Stimulated activated CD4-positive, alpha-beta T cell treated with anti-CD3 and anti-CD28 coated beads, Interleukin-12 subunit alpha, Interleukin-12 subunit beta, amount 100 ng/mL, for 4 hours (primary cell): ENCODE measurements around the gene MSL3.

Experiments
- DNase-seq: peaks from one replicate; pipeline ENCODE4 v3.0.0-alpha.2; 2020

Gene MSL3, protein sequence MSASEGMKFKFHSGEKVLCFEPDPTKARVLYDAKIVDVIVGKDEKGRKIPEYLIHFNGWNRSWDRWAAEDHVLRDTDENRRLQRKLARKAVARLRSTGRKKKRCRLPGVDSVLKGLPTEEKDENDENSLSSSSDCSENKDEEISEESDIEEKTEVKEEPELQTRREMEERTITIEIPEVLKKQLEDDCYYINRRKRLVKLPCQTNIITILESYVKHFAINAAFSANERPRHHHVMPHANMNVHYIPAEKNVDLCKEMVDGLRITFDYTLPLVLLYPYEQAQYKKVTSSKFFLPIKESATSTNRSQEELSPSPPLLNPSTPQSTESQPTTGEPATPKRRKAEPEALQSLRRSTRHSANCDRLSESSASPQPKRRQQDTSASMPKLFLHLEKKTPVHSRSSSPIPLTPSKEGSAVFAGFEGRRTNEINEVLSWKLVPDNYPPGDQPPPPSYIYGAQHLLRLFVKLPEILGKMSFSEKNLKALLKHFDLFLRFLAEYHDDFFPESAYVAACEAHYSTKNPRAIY

DNA sequence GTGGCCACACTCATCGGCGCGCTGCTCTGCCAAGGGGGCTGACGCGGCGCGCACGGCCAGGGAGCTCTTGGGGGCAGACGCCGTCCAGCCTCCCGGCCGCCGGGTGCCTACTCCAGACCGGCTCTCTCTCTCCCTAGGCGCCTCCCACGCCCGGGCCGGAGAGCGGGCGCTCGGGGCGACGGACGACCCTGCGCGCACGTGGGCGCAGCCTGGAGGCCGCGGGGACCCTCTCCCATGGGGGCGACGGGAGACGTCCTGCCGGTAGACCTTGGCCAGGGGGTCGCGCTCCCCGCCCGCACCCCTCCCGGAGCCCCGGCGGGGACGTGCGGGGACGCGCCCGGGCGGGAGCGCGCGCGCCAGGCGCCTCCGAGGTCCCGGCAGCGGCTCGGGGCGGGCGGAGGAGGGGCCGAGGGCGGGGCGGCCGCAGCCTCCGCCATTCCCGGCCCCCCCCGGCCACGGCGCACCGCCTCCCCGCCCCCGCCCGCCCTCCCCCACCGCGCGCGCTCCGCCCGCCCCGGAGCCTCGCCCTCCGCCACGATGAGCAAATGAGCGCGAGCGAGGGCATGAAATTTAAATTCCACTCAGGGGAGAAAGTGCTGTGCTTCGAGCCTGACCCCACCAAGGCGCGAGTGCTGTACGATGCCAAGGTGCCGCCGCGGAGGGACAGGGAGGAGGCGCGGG lies at the start of gene MSL3:
TSS of gene MSL3 (plus strand) at position 519 of the 681 bp plus-strand sequence. CDS start at position 546, 27 bp downstream.
- DNase-seq, result peak; percentile 59

DNA sequence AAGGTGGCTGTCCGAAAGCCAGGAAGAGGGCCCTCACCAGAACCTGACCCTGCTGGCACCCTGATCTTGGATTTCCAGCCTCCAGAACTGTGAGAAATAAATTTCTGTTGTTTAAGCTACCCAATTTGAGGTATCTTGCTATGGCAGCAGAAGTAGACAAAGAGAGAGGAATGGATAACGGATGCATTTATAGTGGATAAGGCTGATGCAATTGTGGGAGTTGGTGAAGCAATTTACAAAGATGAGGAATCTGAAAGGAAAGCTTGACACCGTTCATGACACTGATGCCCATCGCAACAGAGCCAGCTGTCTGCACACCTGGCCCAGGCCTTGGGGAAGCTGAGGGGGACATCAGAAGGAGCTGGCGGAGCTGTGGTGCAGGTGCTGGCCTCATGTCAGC lies 35.7 kb upstream of the MSL3 start:
- DNase-seq, result no peak

- DNase-seq, result no peak
These were observed 33.7 kb upstream of the MSL3 start for GRCh38 chrX:11724122-11725017.

DNA sequence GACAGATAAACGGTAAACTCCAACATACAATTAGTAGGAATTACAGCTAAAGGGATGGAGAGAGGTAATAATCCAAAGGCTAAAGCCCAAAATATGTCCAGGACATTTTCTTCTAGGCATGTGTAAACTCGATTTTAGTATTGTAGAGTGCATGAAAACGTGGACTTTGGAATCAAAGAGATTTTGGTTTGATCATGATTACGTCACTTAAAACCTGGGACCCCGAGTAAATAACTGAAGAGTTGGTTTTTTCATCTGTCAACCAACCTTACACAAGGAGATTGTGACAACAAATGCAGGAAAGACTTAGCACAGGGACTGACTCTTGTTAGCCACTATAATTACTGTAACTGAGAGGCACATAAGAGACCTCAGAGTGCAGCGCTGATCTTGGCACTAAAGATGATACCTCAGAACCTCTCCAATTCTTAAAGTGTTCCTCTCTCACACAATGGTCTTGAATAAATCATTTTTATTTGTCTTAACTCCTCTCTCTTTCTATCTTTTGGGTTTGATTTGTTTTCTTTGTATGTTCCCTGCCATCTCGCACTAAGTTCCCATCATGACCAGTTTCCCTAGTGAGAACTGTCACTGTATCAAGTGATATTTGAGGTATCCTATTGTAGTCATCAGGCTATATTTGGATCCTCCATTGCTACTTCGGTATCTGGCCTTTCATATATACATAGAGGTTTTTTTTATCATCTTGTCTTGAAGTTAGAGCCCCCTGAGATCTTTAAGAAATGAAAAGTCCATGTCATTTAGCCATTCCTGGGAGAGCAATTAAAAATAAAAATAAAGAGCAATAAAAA lies 32.2 kb upstream of the MSL3 start:
- DNase-seq, result no peak

DNA sequence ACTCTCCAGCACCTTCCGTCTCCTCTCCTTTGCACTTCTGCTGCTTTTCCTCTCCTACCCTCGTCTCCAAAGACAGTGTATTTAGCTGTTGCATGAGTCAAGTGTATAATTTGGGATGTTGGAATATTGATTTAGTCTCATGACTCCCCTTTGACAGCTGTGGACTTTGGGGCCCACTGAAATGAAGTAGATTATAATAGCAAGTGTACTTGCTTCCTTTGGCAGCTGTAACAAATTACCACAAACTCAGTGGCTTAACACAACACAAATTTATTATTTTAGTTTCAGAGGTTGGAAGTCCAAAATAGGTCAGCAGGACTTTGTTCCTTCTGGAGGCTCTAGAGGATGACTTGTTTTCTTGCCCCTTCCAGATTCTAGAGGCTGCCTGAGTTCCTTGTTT lies 29.5 kb upstream of the MSL3 start:
- DNase-seq, result no peak

DNA sequence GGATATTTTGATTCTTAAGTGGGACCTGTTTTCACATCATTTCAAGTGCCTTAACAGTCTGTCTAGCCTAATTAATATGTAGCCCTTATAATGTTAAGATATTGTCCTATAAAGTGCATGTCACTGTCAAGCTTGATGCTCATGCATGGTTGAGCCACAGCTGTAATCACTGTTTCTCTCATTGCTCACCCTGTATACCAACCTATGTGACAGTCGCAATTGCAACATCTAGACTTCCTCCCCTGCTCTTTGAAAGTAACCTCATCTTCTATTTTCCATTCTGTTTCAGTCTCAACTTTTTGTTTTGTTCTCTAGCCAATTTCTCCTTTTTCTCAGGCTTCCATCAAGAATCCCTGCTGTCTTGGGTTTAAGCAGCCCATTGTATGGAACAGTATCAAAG lies 24.4 kb upstream of the MSL3 start:
- no peak for DNase-seq

- DNase-seq, result no peak
These were observed 18.3 kb upstream of the MSL3 start for GRCh38 chrX:11739776-11740175.

DNA sequence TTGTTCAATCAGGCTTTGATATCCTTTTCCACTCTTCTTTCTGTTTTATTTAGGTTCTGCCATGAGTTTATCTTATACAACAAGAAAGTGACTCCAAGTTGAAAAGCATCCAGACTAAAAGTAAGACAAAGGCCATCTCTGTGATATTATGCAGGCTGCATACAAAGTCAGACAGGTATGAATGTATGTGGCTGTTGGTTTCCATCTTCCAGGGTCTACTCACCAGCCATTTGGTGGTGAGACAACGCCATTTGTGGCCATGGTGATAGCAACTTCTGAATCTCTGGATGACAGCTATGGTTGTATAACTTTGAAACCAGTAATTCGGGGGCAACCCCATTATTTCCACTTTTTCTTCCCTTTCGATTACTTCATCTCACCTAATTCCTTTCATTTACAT lies 17.2 kb upstream of the MSL3 start:
- no peak for DNase-seq

GRCh38 chrX:11741574-11741973 lies 16.5 kb upstream of the MSL3 start:
- no peak for DNase-seq

GRCh38 chrX:11745881-11746280 lies 12.2 kb upstream of the MSL3 start:
- DNase-seq, result no peak

DNA sequence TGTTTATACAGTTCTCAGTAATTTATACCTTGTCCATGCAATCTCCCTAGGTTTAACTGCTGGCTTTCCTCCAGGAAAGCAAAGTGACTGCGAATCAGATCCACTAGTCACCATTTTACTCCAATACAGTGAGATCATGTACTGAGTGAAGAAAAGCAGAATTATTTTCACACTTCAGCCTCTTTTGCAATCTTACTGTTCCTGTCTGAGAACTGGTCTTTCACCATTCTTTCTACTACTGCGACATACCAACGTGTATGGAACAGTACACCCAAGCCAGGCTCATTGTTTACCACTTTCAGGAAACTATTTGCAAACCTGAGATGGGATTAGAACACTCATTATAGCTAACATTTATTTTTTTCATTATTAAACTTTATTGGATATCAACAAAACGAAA lies 8.0 kb upstream of the MSL3 start:
- no peak for DNase-seq

- no peak for DNase-seq
These were observed 7.3 kb upstream of the MSL3 start for GRCh38 chrX:11750694-11751093.

- DNase-seq, result no peak
These were observed 6.8 kb upstream of the MSL3 start for GRCh38 chrX:11751261-11751660.

DNA sequence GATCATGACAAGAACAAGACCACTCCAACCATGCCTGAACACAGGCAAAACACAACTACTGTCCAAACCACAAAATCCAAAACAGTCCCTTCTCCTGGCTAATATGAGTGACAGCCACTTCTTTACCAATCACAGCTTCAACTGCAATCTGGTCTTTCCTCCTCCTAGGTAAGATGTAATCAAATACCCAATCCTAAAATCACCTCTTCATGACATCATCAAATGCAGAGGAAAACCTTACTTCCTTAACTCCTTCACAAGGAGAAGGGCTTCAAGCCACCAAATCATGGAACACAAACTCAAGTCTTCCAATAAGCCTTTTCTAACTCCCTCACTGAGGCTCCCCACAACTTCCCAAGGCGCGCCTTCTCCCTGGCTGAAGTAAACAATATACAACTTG lies 4.4 kb upstream of the MSL3 start:
- DNase-seq, result no peak

DNA sequence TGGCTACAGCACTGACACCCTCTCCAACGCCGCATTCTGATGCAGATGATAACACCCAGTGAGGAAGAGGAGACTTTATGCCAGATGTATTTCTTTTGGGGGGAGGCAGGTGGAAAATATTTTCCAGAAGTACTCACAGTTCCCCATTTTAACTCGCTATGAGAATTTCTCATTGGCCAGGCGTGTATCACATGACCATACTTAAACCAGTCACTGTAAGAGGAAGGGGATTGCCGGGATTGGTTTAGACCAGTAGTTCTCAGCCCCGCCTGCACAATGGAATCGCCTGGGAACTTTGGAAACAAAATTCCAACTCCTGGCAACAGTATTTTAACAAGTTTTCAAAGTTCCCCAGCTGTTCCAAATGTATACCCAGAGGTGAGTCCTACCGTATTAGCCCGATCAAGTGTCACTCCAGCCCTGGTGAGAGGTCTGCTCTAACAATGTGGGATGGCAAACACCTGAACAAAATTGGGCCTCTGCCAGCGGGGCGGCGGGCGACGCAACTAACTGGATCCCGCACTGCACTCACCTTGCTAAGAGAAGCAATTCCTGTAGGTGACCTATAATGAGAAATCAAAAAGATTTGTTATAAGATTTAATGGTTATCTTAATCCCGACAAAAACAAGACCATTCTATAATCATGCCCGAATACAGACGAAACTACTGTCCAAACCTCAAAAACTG lies 2.9 kb upstream of the MSL3 start:
- DNase-seq, result no peak

DNA sequence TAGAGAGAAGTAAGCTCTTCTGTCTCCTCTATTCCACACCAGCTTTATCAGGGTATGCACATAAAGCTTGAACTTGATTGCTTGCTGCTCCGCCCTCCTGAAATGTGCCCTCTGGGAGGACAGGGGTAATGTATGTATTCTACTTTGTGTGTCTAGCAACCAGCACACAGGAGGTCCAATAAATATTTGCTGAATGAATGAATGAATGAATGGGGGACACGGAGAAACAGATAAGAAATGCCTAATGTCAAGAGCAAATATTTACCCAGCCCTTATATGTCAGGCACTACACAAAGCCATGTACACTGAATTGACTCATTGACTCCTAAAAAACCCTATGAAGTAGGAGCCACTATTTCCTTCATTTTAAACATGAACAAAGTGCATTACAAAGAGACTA lies 2.3 kb upstream of the MSL3 start:
- DNase-seq, result no peak

DNA sequence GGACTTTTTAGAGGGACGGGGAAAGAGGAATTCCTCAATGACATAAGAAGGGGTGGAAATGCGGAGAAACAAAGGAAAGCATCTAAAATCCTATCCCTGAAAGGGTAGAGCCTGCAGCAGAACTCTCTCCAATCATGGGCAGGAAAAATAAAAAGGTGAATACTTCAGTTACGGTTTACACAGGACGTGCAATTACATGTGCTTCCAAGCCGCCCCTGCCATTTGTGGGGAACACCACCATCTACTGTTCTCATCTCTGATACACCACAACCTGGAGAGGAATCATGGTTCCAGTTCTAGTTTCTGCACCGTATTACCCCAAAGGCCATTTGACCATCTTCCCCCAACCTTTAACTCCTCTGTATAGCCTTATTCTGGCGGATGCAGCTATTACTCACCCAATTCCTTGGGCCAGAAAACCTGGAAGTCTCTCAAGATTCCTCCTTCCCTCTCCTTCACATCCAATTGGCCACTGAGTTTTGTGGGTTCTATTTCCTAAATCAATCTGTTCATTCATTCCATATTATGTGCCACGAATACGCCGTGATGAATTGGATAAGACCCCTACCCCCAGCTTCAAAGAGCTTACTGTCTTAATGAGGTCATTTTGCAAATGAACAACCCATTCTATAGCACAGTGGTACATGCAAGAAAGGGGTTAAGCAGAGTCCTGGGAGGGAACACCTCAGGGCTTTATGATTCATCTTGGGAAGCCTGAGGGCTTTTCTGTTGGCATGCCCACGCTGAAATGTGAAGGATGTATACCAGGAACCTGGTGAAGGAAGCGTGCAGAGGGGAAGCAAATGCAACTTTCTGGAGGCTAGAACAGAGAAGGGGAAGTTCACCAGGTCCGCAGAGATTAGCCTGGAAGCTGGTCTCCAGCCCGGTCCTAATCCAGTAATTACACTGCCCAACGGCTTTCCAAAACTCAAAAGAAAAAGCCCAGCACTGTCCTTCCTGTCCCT lies 1.4 kb upstream of the MSL3 start:
- no peak for DNase-seq

DNA sequence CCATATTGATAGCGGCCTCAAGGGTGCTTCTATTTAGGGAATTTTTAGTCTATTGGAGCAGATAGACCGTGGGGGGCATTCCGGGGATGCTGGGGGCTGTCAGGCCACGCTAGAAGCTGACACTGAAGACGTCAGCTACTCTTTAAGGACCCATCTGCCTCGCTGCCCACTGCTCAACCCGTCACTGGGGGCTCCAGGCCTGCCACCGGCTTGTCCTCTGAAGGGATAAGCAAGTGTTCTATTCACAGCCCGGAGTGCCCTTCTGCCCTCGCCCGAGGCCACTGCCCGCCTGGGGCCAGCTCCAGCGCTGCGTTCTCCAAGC lies 679 bp upstream of the MSL3 start:
- no peak for DNase-seq

DNA sequence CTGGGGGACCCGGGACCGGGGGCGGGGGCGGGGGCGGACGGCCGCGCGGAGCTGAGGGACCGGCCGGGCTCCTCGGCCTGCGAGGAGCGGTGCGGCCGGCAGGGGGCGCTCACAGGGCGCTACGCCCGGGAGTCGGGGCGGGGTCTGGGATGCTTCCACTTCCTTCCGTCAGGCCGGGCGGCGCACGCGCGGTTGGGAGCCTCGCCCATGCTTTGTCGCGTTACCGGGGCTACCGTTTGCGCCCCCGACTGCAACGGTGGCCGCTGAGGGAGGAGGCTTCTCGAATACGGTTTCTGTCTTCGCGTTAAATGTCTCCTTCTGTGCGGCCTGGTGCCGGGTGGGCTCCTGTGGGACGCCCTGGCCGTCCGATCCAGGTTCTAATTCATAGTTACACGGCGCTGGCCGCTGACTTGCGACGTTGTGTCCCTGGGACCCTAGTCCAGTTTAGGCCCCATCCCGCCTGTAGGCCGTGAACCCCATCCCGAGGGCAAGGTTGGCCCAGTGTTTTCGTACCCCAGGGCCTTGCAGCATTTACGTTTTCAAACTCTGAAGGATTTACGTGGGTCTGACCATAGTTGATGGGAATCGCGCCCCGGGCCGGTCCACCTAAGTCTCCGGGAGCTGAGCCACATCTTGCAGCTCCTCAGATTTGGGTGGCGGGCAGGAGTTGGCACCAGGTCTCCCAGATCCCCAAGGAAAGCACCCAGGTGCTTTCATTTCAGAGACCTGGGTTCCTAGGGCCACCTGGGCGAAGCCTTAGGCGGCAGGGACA lies 549 bp downstream of the MSL3 start:
- DNase-seq, result peak; percentile 81

DNA sequence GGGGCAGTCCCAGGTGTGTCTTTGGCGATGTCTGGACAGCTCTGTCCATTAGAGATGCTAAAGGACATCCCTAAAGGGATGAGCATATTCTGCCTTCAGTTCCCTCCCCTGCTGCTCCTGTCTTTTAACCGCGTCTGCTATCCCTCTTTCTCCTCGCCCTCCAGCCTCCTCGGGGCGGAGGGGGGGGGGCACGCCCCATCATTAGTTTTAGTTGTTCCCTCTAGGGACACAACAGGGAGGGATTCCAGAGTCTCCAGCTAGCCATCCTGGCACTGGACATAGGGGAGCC lies 1.1 kb downstream of the MSL3 start:
- DNase-seq, result no peak
